ENCODE measurements around the gene PCBP2.

- TF ChIP-seq, protein P1, sequence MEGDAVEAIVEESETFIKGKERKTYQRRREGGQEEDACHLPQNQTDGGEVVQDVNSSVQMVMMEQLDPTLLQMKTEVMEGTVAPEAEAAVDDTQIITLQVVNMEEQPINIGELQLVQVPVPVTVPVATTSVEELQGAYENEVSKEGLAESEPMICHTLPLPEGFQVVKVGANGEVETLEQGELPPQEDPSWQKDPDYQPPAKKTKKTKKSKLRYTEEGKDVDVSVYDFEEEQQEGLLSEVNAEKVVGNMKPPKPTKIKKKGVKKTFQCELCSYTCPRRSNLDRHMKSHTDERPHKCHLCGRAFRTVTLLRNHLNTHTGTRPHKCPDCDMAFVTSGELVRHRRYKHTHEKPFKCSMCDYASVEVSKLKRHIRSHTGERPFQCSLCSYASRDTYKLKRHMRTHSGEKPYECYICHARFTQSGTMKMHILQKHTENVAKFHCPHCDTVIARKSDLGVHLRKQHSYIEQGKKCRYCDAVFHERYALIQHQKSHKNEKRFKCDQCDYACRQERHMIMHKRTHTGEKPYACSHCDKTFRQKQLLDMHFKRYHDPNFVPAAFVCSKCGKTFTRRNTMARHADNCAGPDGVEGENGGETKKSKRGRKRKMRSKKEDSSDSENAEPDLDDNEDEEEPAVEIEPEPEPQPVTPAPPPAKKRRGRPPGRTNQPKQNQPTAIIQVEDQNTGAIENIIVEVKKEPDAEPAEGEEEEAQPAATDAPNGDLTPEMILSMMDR (IDR thresholded peaks at IDR 0.05 in 2 of 3, conservative IDR thresholded peaks at IDR 0.05 in 1 of 3; ENCODE audit: control insufficient read depth in 2 of 3, extremely low read depth in 1 of 3, insufficient read depth in 1 of 3, low read depth in 3 of 3, low read length in 3 of 3), result no peak
- TF ChIP-seq ZZZ3 (IDR thresholded peaks at IDR 0.05; ENCODE audit: control insufficient read depth, insufficient read length, low read depth) (no peak), RFX5 (IDR thresholded peaks at IDR 0.05; ENCODE audit: low read depth, low read length) (no peak), POLR2AphosphoS5 (IDR thresholded peaks at IDR 0.05; ENCODE audit: low read length) (no peak; the same call in 1 of the 2 replicates), TCF12 (IDR thresholded peaks at IDR 0.05; ENCODE audit: low read depth, low read length) (no peak)
Observed at GRCh38 chr12:53472056-53472582, 20.2 kb downstream of the PCBP2 start.

Measured in GM12878 (cell line).